C1 segment of cervical spinal cord (tissue), 14 donors: Measurements from ENCODE around the gene KLF16.
"Not testable (repeated sequence)": the region's sequence is repeated elsewhere in the genome, so short reads cannot be mapped to it uniquely, and the experiment has no call there.

Experiments
- DNase-seq, 14 donors: peaks; one replicate each; lab custom pipeline; 2025; lab: John Stamatoyannopoulos, UW

Gene KLF16

GRCh38 chr19:1863328-1863637, at the start of gene KLF16:
Gene KLF16 (minus strand): TSS chr19:1863579. CDS start chr19:1863497, 82 bp downstream.
- no peak for DNase-seq

GRCh38 chr19:1912760-1913505, 49.6 kb upstream of the KLF16 start:
- DNase-seq, result no peak

- no peak for DNase-seq
These were observed 48.6 kb upstream of the KLF16 start for GRCh38 chr19:1911995-1912394.

- DNase-seq, result no peak
These were observed 47.7 kb upstream of the KLF16 start for GRCh38 chr19:1911098-1911497.

GRCh38 chr19:1910177-1910576, 46.8 kb upstream of the KLF16 start:
- peak in 6 of 14 donors; percentile 15 to 65 (median 28) for DNase-seq

- peak in 3 of 14 donors; percentile 33 to 63 (median 36) for DNase-seq
These were observed 46.3 kb upstream of the KLF16 start for GRCh38 chr19:1909761-1910080.

GRCh38 chr19:1908364-1908678, 44.9 kb upstream of the KLF16 start:
- DNase-seq, result peak in 1 of 14 donors; percentile 64

- DNase-seq, result peak in 10 of 14 donors; percentile 12 to 76 (median 46)
These were observed 44.4 kb upstream of the KLF16 start for GRCh38 chr19:1907563-1908363.

- no peak for DNase-seq
These were observed 43.7 kb upstream of the KLF16 start for GRCh38 chr19:1906985-1907562.

- no peak for DNase-seq
These were observed 42.5 kb upstream of the KLF16 start for GRCh38 chr19:1905863-1906375.

- DNase-seq, result peak; percentile 85 to 98 (median 96)
These were observed 41.9 kb upstream of the KLF16 start, which contains the start of the genes ADAT3 and SCAMP4 for GRCh38 chr19:1905110-1905862. Gene ADAT3 (plus strand): TSS chr19:1905399. CDS start chr19:1912048, 6,649 bp downstream. Gene SCAMP4 (plus strand): TSS chr19:1905399. CDS start chr19:1915020, 9,621 bp downstream.

- DNase-seq, result no peak
These were observed 41.4 kb upstream of the KLF16 start for GRCh38 chr19:1904860-1905109.

- no peak for DNase-seq
These were observed 39.5 kb upstream of the KLF16 start for GRCh38 chr19:1902923-1903322.

- peak in 7 of 14 donors; percentile 12 to 51 (median 40) for DNase-seq
These were observed 38.6 kb upstream of the KLF16 start for GRCh38 chr19:1901940-1902404.

GRCh38 chr19:1896508-1896907, 33.1 kb upstream of the KLF16 start:
- DNase-seq, result no peak

- no peak for DNase-seq
These were observed 30.4 kb upstream of the KLF16 start for GRCh38 chr19:1893791-1894190.

GRCh38 chr19:1889907-1890306, 26.5 kb upstream of the KLF16 start:
- DNase-seq, result no peak

- no peak for DNase-seq
These were observed 25.0 kb upstream of the KLF16 start for GRCh38 chr19:1888385-1888784.

- not testable (repeated sequence) for DNase-seq
These were observed 23.0 kb upstream of the KLF16 start for GRCh38 chr19:1886360-1886759.

- DNase-seq, result peak; percentile 39 to 95 (median 84)
These were observed 22.2 kb upstream of the KLF16 start, which contains the start of gene ABHD17A for GRCh38 chr19:1885398-1886119. Gene ABHD17A (minus strand): TSS chr19:1885496. CDS start chr19:1881566, 3,930 bp downstream.
